ENCODE data around the gene CSRP3. TPM values are rescaled to one million over a fixed set of nuclear protein-coding genes. Genes with fewer than 3 reads are reported as not detected.

The CSRP3 gene
- total and polyA plus RNA-seq, 2 of the 4 experiments (the other 2 are of a cell fraction), result not detected

DNA sequence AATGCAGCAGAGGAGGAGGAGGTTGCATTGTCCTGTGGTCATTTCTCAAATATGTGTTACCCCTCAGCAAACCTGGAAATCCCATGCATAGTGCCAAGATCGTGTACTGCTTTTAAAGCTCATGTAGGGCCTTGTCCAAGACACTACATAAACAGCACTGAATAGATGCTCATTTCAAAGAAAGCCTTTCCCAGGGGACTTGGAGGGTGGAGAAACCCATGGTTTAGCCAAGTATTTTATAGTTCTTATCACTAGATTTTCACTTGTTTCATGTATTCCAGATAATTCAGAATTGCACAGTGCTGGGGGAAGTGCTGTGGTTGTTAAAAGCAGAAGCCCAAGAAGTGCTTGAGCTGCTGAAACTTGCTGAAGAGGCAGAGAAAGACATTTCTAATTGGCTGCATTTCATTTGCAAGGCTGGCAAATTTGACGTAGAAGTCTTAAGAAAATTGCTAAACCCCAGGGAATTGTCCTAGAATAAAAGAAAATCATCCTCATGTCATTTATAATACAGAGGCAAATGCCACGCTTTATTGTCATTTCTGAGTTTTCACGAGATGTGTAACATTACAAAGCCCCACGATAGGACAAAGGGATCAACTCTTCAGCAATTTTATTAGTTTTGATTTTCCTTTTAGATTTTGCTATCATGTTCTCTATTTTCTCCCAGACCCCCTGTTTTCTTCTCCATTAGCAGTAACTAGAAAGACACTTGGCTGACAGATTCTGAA, 20.1 kb downstream of the CSRP3 start:
- no CpG with 5 or more reads among the region's 5 CpGs for WGBS, 2 experiments (ENCODE audit: extremely low coverage in 2 of 2, insufficient read length in 1 of 2)
- DNase-seq (no peak), ATAC-seq (ENCODE audit: low read depth) (no peak)
- Histone ChIP-seq H3K14ac (replicated peaks; ENCODE audit: low read depth, low read length) (no peak overlapping the region), H3K4me3 (ENCODE audit: insufficient read depth, low read depth, low read length) (no peak overlapping the region), H2AFZ (replicated peaks; ENCODE audit: low read length, poor library complexity) (no peak overlapping the region), H4K20me1 (ENCODE audit: insufficient read depth, low read length) (no peaks in the 10 kb centered on the region), H2BK120ac (ENCODE audit: low read depth, low read length) (no peak overlapping the region), H3K4me1 (ENCODE audit: control insufficient read depth, insufficient read depth, low read length) (no peaks in the 10 kb centered on the region), H3K79me1 (ENCODE audit: low read depth in 1 of 2, low read length in 2 of 2) (no peaks in the 10 kb centered on the region), H2AK9ac (replicated peaks; ENCODE audit: low read depth, low read length, poor library complexity) (no peak overlapping the region), H3K36me3 (ENCODE audit: control insufficient read depth, insufficient read depth, low read length) (no peaks in the 10 kb centered on the region), H4K8ac (ENCODE audit: low read depth in 2 of 2, low read length in 2 of 2) (no peak overlapping the region), H3K4me2 (ENCODE audit: low read depth, low read length) (no peak overlapping the region), H3K27me3 (ENCODE audit: control insufficient read depth, insufficient read depth, low read length) (no peaks in the 10 kb centered on the region), H3K18ac (ENCODE audit: low read depth, low read length) (no peak overlapping the region), H2BK15ac (ENCODE audit: low read depth, low read length) (no peak overlapping the region), H3K9me3 (ENCODE audit: control insufficient read depth, insufficient read depth, low read length) (no peaks in the 10 kb centered on the region), H2BK5ac (ENCODE audit: low read depth, low read length, poor library complexity, severe bottlenecking) (no peak overlapping the region), H4K91ac (ENCODE audit: insufficient read depth, low read depth, low read length) (no peak overlapping the region), H3K4ac (ENCODE audit: low read depth, low read length) (no peak overlapping the region), H3K9ac (ENCODE audit: low read depth, low read length) (no peak overlapping the region), H4K5ac (ENCODE audit: low read depth, low read length) (no peak overlapping the region), H3K23ac (ENCODE audit: low read depth, low read length) (no peak overlapping the region), H3K56ac (ENCODE audit: extremely low read depth, insufficient read depth, low read length) (no peak overlapping the region), H3K27ac (ENCODE audit: insufficient read depth, low read length) (no peak overlapping the region), H3K9me1 (ENCODE audit: insufficient read depth, low read length) (0 out of 2 replicates have a peak, but pooled peaks cover 1% of the 10 kb centered on the region), H2AK5ac (ENCODE audit: low read depth, low read length) (no peak overlapping the region), H2BK20ac (ENCODE audit: low read depth, low read length) (no peak overlapping the region)
- POLR2A ChIA-PET (ENCODE audit: unreplicated experiment), result no interaction called here
- TF ChIP-seq RCOR1 (IDR thresholded peaks at IDR 0.05; ENCODE audit: insufficient replicate concordance, low read length) (no peak), POLR2A (IDR thresholded peaks at IDR 0.05; ENCODE audit: low read depth, low read length) (no peak), RFX5 (IDR thresholded peaks at IDR 0.05; ENCODE audit: low read depth, low read length) (no peak), ELK1 (IDR thresholded peaks at IDR 0.05; ENCODE audit: borderline replicate concordance, low read depth, low read length) (no peak), BHLHE40 (IDR thresholded peaks at IDR 0.05; ENCODE audit: low read depth, low read length) (no peak), CEBPB (IDR thresholded peaks at IDR 0.05; ENCODE audit: low read depth, low read length) (no peak), MAFK (IDR thresholded peaks at IDR 0.05; ENCODE audit: low read depth, low read length) (no peak), CHD1 (IDR thresholded peaks at IDR 0.05; ENCODE audit: low read depth, low read length) (no peak), SMC3 (IDR thresholded peaks at IDR 0.05; ENCODE audit: low read depth, low read length) (no peak), FOS (IDR thresholded peaks at IDR 0.05; ENCODE audit: low read depth, low read length) (no peak), RAD21 (IDR thresholded peaks at IDR 0.05; ENCODE audit: low read length) (no peak), MXI1 (IDR thresholded peaks at IDR 0.05; ENCODE audit: borderline replicate concordance, low read depth, low read length) (no peak), NFE2L2 (IDR thresholded peaks at IDR 0.05; ENCODE audit: low read depth, low read length) (no peak), CTCF (conservative IDR thresholded peaks at IDR 0.05; ENCODE audit: low read depth, low read length) (no peak), MAZ (IDR thresholded peaks at IDR 0.05; ENCODE audit: borderline replicate concordance, low read depth, low read length) (no peak)
- TF ChIP-seq, protein P1, sequence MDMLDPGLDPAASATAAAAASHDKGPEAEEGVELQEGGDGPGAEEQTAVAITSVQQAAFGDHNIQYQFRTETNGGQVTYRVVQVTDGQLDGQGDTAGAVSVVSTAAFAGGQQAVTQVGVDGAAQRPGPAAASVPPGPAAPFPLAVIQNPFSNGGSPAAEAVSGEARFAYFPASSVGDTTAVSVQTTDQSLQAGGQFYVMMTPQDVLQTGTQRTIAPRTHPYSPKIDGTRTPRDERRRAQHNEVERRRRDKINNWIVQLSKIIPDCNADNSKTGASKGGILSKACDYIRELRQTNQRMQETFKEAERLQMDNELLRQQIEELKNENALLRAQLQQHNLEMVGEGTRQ (IDR thresholded peaks at IDR 0.05; ENCODE audit: low read depth, low read length), result no peak
- dilution Hi-C loops (cut with HindIII; ENCODE audit: low sequenced_read_pairs, unreplicated experiment), result no loop called here
- intact Hi-C loops (cut with micrococcal nuclease), result no loop called here
- CTCF ChIA-PET, result no interaction called here
- in situ Hi-C loops (cut with MboI; ENCODE audit: low sequenced_read_pairs), result no loop called here
- BruUV-seq (replicated peaks), result no TSS peak

Measured in IMR-90 (cell line).